GM12874 (cell line): ENCODE measurements around the gene ABHD16B.

ENCODE experiments used
- TF ChIP-seq, protein P1 (sequence below): IDR thresholded peaks from 2 replicates; pipeline ENCODE4 v1.5.1; 2011; ENCODE audit warnings: low read depth, mild to moderate bottlenecking, control low read depth, low read length, moderate library complexity; ENCODE audit not compliant: insufficient read depth

The ABHD16B gene

DNA sequence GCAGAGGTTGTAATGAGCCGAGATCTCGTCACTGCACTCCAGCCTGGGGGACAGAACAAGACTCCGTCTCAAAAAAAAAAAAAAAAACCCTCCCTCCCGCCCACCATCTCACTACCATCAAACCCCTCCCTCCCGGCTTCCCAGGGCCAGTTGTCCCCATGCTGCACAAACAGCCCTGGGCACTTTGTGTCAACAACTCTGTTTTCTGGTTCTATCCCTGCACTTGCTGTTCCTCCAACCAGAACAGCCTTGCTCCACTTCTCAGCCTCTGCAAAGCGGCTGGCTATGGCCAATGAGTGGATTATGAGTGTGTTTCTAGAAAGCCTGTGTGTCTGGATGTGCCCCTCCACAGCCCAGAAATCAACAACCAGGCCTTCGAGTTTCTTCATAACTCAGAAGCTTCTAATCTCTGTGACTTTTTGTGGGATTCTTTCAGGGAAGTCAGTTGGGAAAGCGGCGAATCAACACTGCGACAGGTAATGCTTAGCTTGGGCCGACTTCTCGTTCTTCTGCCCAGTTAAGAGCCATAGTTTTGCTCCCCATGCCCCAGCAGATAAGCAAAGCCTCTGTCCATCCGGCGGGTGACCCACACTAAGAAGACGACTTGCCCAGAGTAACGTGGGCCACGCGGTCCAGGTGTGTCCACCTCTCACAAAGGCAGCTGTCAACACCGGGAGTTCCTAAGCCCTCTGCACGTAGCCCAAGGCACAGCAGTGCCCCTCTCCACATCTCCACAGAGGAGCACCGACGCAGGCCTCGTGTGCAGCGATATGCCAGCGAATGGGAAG lies 35.8 kb upstream of the ABHD16B start:
- TF ChIP-seq, protein P1, sequence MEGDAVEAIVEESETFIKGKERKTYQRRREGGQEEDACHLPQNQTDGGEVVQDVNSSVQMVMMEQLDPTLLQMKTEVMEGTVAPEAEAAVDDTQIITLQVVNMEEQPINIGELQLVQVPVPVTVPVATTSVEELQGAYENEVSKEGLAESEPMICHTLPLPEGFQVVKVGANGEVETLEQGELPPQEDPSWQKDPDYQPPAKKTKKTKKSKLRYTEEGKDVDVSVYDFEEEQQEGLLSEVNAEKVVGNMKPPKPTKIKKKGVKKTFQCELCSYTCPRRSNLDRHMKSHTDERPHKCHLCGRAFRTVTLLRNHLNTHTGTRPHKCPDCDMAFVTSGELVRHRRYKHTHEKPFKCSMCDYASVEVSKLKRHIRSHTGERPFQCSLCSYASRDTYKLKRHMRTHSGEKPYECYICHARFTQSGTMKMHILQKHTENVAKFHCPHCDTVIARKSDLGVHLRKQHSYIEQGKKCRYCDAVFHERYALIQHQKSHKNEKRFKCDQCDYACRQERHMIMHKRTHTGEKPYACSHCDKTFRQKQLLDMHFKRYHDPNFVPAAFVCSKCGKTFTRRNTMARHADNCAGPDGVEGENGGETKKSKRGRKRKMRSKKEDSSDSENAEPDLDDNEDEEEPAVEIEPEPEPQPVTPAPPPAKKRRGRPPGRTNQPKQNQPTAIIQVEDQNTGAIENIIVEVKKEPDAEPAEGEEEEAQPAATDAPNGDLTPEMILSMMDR: no peak

DNA sequence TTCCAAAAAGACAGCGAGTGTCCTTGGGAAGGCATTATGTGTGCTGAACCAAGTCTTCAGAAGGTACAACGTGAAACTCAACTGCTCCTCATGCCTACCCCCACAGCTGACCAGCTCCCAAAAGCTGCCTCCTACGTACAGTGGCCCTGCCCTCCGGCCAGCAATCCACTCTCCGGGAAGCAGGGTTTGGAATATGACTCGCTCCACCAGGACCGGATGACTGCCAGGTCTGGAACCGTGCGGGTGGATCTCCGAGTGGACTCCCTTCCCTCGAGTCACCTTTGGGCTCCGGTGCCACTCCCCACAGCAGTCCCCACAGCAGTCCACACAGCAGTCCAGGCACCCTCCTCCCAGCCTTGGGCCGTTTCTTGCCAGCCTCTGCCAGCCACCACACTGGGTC lies 34.5 kb upstream of the ABHD16B start:
- TF ChIP-seq, protein P1: no peak

DNA sequence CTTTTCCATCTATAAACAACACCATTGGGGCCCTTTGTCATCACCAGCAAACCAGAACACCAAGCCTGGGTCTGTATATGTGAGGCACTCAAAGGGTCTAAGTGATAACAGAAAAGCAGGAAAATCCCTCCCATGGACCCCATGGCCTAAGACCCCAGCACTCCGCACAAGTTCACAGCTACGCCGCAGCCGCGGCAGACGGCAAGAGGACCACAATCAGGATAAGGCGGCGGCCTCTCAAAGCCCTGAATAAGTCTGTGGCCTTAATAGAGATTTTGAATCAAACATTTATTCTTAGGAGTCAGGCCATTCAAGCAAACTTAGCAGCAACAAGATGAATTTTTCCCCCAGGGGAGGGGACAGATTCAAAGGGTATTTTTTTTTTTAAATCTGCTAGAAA lies 33.2 kb upstream of the ABHD16B start:
- TF ChIP-seq, protein P1: no peak

DNA sequence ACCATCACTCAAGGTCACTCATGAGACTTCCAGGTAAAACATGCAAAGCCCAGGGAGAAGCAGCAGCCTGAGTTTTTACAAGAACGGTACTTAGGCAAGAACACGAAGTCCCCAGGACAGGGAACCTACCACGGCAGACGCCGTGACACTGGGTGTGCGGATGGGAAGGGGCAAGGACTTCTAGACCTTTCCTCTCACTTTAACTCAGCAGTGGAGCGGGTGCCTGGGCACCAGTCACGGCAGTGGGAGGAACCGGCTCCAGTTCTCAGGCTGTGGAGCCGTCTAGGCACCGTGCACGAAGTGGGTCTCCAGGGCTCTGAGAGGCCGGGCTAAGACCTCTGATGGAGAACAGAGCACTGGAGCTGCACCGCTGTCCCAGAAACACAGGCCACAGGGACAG lies 32.8 kb upstream of the ABHD16B start:
- TF ChIP-seq, protein P1: no peak

DNA sequence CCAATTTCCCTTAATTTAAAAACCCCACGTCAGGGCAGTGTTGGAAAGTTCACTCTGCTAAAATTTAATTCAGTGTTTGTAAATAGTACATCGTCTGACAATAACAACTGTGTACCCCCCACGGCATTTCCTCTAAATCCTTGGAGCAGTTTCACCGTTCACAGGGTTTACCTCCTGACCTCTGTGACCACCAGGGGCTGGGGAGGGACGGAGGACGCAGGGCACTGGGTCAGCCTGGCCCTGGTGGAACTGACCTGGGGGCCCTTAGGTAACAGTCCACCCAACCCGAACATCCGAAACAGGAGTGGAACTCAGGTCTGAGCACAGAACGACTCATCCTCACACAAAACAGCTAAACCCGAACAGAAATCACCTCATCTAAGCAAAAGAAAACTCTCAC lies 32.3 kb upstream of the ABHD16B start:
- TF ChIP-seq, protein P1: no peak

DNA sequence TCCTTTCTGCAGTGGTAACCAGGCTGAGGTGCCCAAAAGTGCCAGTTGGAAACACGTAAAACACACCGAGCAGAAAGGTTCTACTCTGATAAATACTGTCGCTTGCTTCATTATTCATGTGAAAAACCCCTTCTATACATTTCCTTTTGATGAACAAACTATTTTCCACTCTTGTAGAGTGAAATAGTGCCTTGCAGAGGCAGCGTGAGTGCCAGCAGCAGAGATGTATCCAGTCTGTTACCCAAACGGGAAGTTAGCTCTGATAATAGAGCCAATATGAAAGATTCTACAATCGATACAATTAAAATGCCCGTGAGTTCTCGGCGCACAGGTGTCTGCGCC lies 31.7 kb upstream of the ABHD16B start:
- TF ChIP-seq, protein P1: no peak

DNA sequence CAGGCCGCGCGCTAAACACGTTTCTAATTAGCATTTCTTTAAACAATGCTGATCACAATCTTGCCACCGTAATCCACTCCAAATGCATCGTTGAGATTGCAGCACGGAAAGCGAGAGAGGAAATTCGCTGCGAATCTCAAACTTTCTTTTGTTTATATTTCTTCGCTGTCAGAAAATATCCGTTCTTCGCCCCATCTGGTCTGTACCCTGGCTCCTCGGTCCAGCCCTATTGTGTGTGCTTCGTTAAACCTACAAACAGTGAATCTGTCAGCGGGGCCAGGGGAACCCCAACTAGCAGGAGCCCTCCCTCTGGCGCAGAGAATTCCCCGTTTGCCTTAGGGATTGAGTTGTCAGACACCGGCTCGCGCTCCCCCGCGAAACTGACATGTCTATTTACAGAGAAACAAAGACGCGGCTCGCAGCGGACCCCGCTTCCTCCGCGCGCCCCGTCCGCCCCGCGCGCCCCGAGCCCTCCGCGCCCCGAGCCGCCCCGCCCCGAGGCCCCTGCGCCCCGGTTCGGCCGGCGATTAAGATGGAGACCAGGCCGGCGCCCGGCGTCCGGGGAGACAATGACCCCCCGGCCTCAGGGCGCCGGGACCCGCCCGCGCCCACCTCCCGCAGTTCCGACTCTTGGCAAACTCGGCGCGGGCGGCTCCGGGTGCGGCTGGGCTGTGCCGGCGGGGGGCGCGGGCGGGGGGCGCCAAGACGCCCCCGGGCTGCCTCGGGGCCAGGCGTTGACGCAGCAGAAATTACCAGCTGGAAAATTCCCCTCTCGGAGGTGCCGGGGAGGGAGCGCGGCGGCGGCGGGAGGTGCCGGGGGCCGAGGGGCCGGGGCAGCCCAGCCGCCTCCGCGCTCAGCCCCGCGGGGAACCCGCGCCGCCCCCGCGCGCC lies 31.1 kb upstream of the ABHD16B start:
- TF ChIP-seq, protein P1: no peak
